MM.1S (cell line): ENCODE measurements around the gene MICAL2.

Source experiments
- DNase-seq: peaks from one replicate; pipeline ENCODE4 v3.0.0-alpha.2; 2015
- H2AFZ ChIP-seq: fragments of 300-600 bp; sonication (generic); 2 replicates; pipeline ENCODE4 v1.6.0; 2016; ENCODE audit warnings: antibody characterized with exemption, low read length
- H3F3A ChIP-seq: fragments of 300-600 bp; sonication (generic); 2 replicates; pipeline ENCODE4 v1.6.1; 2016; ENCODE audit warnings: mild to moderate bottlenecking, antibody characterized with exemption, low read length, moderate library complexity, mixed read lengths; ENCODE audit not compliant: insufficient read depth
- H3K27ac ChIP-seq: fragments of 300-600 bp; sonication (generic); 2 replicates; pipeline ENCODE4 v1.5.1; 2016; ENCODE audit warnings: mild to moderate bottlenecking, low read length
- H3K27me3 ChIP-seq: fragments of 300-600 bp; sonication (generic); replicated peaks from 2 replicates; pipeline ENCODE4 v1.6.0; 2016; ENCODE audit warnings: low read length; ENCODE audit not compliant: insufficient read depth
- H3K36me3 ChIP-seq: fragments of 300-600 bp; sonication (generic); replicated peaks from 2 replicates; pipeline ENCODE4 v1.6.1; 2016; ENCODE audit warnings: mild to moderate bottlenecking, low read length, mixed read lengths; ENCODE audit not compliant: insufficient read depth
- H3K4me1 ChIP-seq: fragments of 300-600 bp; sonication (generic); 2 replicates; pipeline ENCODE4 v1.6.1; 2016; ENCODE audit warnings: low read length, mixed read lengths
- H3K4me2 ChIP-seq: fragments of 300-600 bp; sonication (generic); 2 replicates; pipeline ENCODE4 v1.6.0; 2016; ENCODE audit warnings: low read depth, low read length
- H3K4me3 ChIP-seq: fragments of 300-600 bp; sonication (generic); 2 replicates; pipeline ENCODE4 v1.5.1; 2016; ENCODE audit warnings: low read length, mixed read lengths
- H3K79me2 ChIP-seq: fragments of 300-600 bp; sonication (generic); 2 replicates; pipeline ENCODE4 v1.6.1; 2016; ENCODE audit warnings: mixed run types, low read length, mixed read lengths
- H3K9ac ChIP-seq: fragments of 300-600 bp; sonication (generic); 2 replicates; pipeline ENCODE4 v1.6.1; 2016; ENCODE audit warnings: low read length, mixed read lengths
- H3K9me2 ChIP-seq: fragments of 300-600 bp; sonication (generic); replicated peaks from 2 replicates; pipeline ENCODE4 v1.6.1; 2016; ENCODE audit warnings: mild to moderate bottlenecking, low read length, mixed read lengths; ENCODE audit not compliant: insufficient read depth
- H3K9me3 ChIP-seq: fragments of 300-600 bp; sonication (generic); replicated peaks from 2 replicates; pipeline ENCODE4 v1.6.1; 2016; ENCODE audit warnings: mild to moderate bottlenecking, low read length, mixed read lengths; ENCODE audit not compliant: insufficient read depth
- H4K20me1 ChIP-seq: fragments of 300-600 bp; sonication (generic); 2 replicates; pipeline ENCODE4 v1.6.1; 2016; ENCODE audit warnings: mild to moderate bottlenecking, low read length, moderate library complexity, mixed read lengths; ENCODE audit not compliant: insufficient read depth
- EZH2 ChIP-seq: fragments of 300-600 bp; sonication (generic); optimal IDR thresholded peaks from 2 replicates; pipeline ENCODE3; 2017; ENCODE audit warnings: low read depth, mild to moderate bottlenecking, antibody characterized with exemption, low read length, mixed read lengths
- EZH2phosphoT487 ChIP-seq: fragments of 300-600 bp; sonication (generic); IDR thresholded peaks from 2 replicates; pipeline ENCODE4 v1.6.1; 2018; ENCODE audit warnings: antibody characterized with exemption, low read length
- TF ChIP-seq, protein P1 (sequence below): fragments of 300-600 bp; sonication (generic); IDR thresholded peaks from 2 replicates; pipeline ENCODE4 v1.5.1; 2016; ENCODE audit warnings: antibody characterized with exemption, low read length, mixed read lengths

The MICAL2 gene

GRCh38 chr11:12264361-12264760 is 154.0 kb downstream of the MICAL2 start:
- no peaks in the 10 kb centered on the region for H3F3A ChIP-seq
- TF ChIP-seq EZH2phosphoT487 (no peak), EZH2 (no peak)
- TF ChIP-seq, protein P1, sequence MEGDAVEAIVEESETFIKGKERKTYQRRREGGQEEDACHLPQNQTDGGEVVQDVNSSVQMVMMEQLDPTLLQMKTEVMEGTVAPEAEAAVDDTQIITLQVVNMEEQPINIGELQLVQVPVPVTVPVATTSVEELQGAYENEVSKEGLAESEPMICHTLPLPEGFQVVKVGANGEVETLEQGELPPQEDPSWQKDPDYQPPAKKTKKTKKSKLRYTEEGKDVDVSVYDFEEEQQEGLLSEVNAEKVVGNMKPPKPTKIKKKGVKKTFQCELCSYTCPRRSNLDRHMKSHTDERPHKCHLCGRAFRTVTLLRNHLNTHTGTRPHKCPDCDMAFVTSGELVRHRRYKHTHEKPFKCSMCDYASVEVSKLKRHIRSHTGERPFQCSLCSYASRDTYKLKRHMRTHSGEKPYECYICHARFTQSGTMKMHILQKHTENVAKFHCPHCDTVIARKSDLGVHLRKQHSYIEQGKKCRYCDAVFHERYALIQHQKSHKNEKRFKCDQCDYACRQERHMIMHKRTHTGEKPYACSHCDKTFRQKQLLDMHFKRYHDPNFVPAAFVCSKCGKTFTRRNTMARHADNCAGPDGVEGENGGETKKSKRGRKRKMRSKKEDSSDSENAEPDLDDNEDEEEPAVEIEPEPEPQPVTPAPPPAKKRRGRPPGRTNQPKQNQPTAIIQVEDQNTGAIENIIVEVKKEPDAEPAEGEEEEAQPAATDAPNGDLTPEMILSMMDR: no peak

DNA sequence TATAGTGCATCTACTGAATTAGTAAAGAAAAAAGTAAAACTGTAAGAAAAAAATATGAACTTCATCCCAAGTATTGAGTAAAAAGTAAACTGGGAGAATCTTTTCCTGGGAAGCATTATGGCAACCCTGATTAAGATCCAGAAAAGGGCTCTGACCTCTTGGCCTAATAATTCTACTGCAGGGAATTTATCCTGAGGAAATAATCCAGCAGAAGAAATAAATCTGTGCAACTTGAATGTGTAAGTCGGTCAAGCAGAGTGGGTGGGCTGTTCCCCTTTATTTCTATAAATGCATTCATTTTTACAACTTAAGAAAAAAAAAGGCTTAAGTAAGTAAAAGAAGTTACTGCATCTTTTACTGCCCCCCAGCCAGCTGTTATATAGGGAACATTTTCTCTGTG is 155.7 kb downstream of the MICAL2 start:
- TF ChIP-seq EZH2: no peak
- TF ChIP-seq EZH2phosphoT487: no peak
- TF ChIP-seq, protein P1: no peak
- H2AFZ ChIP-seq: no peak overlapping the region
- no peaks in the 10 kb centered on the region for H3K79me2 ChIP-seq
- no peaks in the 10 kb centered on the region for H3K9me2 ChIP-seq
- no peak overlapping the region for H3K4me2 ChIP-seq
- no peaks in the 10 kb centered on the region for H3F3A ChIP-seq
- no peaks in the 10 kb centered on the region for H3K27me3 ChIP-seq
- H3K27ac ChIP-seq: no peak overlapping the region
- H4K20me1 ChIP-seq: no peaks in the 10 kb centered on the region
- no peaks in the 10 kb centered on the region for H3K36me3 ChIP-seq
- DNase-seq: no peak
- H3K4me3 ChIP-seq: no peak overlapping the region
- no peak overlapping the region for H3K9ac ChIP-seq
- H3K9me3 ChIP-seq: no peaks in the 10 kb centered on the region
- H3K4me1 ChIP-seq: no peaks in the 10 kb centered on the region

More at GRCh38 chr11:12264361-12264760, 154.0 kb downstream of the MICAL2 start:
- DNase-seq: no peak
- Histone ChIP-seq H3K27me3 (no peaks in the 10 kb centered on the region), H3K27ac (no peak overlapping the region), H2AFZ (no peak overlapping the region), H3K9me2 (no peaks in the 10 kb centered on the region), H3K4me2 (no peak overlapping the region), H3K79me2 (no peaks in the 10 kb centered on the region), H3K9me3 (no peaks in the 10 kb centered on the region), H4K20me1 (no peaks in the 10 kb centered on the region), H3K4me3 (no peak overlapping the region), H3K4me1 (no peaks in the 10 kb centered on the region), H3K36me3 (no peaks in the 10 kb centered on the region), H3K9ac (no peak overlapping the region)

- Histone ChIP-seq H3K4me2 (no peak overlapping the region), H3F3A (no peaks in the 10 kb centered on the region), H3K27ac (no peak overlapping the region), H4K20me1 (no peaks in the 10 kb centered on the region), H3K9ac (no peak overlapping the region), H3K36me3 (no peaks in the 10 kb centered on the region), H3K9me2 (no peaks in the 10 kb centered on the region), H3K9me3 (no peaks in the 10 kb centered on the region), H3K4me3 (no peak overlapping the region), H3K79me2 (no peaks in the 10 kb centered on the region), H3K27me3 (no peaks in the 10 kb centered on the region), H2AFZ (no peak overlapping the region), H3K4me1 (no peaks in the 10 kb centered on the region)
- DNase-seq: no peak
- TF ChIP-seq, protein P1: no peak
These were observed 156.6 kb downstream of the MICAL2 start for GRCh38 chr11:12266943-12267342.

GRCh38 chr11:12267921-12268320 is 157.5 kb downstream of the MICAL2 start:
- no peaks in the 10 kb centered on the region for H3K36me3 ChIP-seq
- TF ChIP-seq, protein P1: no peak
- no peak for TF ChIP-seq EZH2phosphoT487
- TF ChIP-seq EZH2: no peak
- H3K4me3 ChIP-seq: no peak overlapping the region
- no peaks in the 10 kb centered on the region for H3K9me3 ChIP-seq
- H3F3A ChIP-seq: no peaks in the 10 kb centered on the region
- no peak overlapping the region for H2AFZ ChIP-seq
- H4K20me1 ChIP-seq: no peaks in the 10 kb centered on the region
- H3K27ac ChIP-seq: no peak overlapping the region
- H3K4me2 ChIP-seq: no peak overlapping the region
- no peaks in the 10 kb centered on the region for H3K79me2 ChIP-seq
- no peaks in the 10 kb centered on the region for H3K9me2 ChIP-seq
- H3K27me3 ChIP-seq: no peaks in the 10 kb centered on the region
- no peak overlapping the region for H3K9ac ChIP-seq
- no peak for DNase-seq
- H3K4me1 ChIP-seq: no peaks in the 10 kb centered on the region
